Jurkat, Clone E6-1 (cell line): ENCODE measurements around the gene PDZD8.

ENCODE experiments used
- DNase-seq: peaks from one replicate; pipeline ENCODE4 v3.0.0-alpha.2; 2011; ENCODE audit warnings: low read depth, low spot score
- H3K4me3 ChIP-seq: 2 replicates; pipeline ENCODE4 v1.5.1; 2011; ENCODE audit warnings: mild to moderate bottlenecking, low read length, control low read depth, moderate library complexity

PDZD8 gene

GRCh38 chr10:117266400-117266799, 108.8 kb downstream of the PDZD8 start:
- DNase-seq = no peak
- H3K4me3 ChIP-seq = no peak overlapping the region

- H3K4me3 ChIP-seq = no peak overlapping the region
Observed at GRCh38 chr10:117264782-117265181, 110.5 kb downstream of the PDZD8 start.

DNA sequence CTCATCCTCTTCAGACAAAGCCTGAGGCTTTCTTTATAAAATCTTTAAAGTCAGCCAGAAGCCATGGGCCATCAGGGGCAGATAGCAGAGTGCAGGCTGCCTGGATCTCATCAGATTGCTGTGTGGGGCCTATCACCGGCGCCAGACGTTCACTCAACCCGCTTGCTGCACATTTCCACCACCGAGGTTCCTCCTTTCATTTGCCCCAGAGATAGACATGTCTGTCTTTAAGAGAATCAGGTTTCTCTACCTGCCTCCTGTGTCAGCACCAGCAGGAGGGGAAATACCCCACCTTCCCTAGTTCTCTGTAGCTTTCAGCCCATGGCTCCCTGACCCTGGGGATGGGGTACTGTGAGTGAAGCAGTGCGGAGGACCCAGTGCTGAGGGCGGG, 112.3 kb downstream of the PDZD8 start:
- no peak overlapping the region for H3K4me3 ChIP-seq
- DNase-seq = no peak

More at GRCh38 chr10:117264782-117265181, 110.5 kb downstream of the PDZD8 start:
- DNase-seq = no peak

DNA sequence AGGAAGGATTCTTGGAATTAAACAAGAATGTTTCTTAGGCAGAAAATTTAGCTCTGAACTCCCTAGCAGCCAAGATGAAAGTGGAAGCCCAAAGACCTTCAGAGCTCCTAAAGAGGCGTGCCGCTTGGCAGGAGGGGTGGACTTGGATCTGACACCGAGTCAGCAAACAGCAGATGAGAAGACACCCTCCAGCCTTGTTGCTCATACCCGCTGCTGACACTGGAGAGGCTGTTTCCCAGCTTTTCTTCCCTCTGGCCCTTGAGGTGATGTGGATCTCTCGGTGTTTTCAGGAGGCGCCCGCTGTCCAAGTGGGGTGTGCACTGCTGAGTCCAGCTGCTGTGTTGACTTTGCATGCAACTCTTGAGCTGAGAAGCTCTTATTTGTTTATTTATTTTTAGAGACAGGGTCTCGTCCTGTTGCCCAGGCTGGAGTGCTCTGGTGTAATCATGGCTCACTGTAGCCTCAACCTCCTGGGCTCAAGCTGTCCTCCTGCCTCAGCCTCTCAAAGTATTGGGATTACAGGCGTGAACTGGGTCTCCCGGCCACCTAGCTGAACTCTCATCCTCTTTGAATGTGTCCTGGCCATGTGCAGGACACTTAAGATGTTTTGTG, 112.8 kb downstream of the PDZD8 start:
- H3K4me3 ChIP-seq = no peak overlapping the region
- no peak for DNase-seq

GRCh38 chr10:117261501-117261900, 113.7 kb downstream of the PDZD8 start:
- no peak for DNase-seq
- H3K4me3 ChIP-seq = no peak overlapping the region

DNA sequence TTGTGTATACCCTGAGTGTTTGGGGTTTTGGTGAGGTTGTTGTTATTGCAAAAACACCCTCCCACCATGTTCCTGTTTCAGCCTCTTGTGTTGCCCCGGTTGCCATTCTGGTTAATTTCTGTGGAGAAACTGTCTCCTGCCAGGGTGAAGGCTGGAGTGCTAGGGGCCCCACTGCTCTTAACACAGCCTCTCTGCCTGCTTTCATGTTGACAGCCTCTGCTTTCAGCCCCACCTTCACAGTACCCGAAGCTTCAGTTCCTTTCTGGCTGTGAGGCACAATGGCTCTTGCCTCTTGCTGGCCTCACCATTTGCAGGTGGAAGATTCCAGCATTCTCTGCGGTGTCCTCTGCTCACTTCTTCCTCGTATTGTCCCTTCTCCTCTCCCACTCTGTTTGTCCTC, 115.2 kb downstream of the PDZD8 start:
- peak; percentile 62 for DNase-seq
- H3K4me3 ChIP-seq = no peak overlapping the region

DNA sequence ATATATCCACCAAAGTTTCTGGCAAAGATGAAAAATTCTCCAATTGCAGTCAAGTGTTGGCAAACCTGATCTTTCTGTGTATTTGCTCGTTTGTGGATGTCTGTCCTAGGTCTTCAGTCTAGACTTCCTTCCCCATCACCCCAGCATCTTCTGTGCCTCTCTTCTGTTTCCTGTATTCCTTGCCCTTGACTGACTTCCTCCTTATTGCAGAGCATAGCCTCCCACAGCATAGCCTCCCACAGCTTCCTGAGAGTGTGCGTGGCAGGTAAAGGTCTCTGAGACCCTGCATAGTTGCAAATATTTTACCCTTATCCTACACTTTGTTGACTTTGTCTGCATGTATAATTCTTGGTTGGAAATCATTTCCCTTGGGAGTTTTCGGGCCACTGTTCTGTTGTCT, 116.0 kb downstream of the PDZD8 start:
- no peak for DNase-seq
- no peak overlapping the region for H3K4me3 ChIP-seq

DNA sequence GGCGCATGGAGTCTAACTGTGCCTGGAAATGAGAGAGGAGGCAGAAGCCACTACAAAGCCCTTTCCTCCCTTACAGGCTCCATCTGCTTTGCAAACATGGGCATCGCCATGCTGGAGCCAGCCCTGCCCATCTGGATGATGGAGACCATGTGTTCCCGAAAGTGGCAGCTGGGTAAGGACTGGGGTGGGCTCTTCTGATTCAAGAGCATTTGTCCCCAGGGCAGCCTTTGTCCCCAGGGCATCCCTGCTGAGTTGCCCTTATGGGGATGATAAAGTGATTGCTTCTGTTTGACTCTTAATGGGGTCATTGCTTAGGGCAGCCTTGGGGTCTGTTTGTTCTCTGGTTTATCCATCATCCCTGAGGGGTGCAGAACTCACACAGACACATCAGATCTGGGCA, 117.5 kb downstream of the PDZD8 start:
- DNase-seq = no peak
- no peak overlapping the region for H3K4me3 ChIP-seq

GRCh38 chr10:117256910-117257309, 118.3 kb downstream of the PDZD8 start:
- no peak for DNase-seq
- no peak overlapping the region for H3K4me3 ChIP-seq

- no peak for DNase-seq
- no peak overlapping the region for H3K4me3 ChIP-seq
Observed at GRCh38 chr10:117255835-117256460, 119.3 kb downstream of the PDZD8 start.

- no peak for DNase-seq
- H3K4me3 ChIP-seq = no peak overlapping the region
Observed at GRCh38 chr10:117254774-117255735, 120.2 kb downstream of the PDZD8 start.

- DNase-seq = no peak
Observed at GRCh38 chr10:117254338-117254737, 120.9 kb downstream of the PDZD8 start.

DNA sequence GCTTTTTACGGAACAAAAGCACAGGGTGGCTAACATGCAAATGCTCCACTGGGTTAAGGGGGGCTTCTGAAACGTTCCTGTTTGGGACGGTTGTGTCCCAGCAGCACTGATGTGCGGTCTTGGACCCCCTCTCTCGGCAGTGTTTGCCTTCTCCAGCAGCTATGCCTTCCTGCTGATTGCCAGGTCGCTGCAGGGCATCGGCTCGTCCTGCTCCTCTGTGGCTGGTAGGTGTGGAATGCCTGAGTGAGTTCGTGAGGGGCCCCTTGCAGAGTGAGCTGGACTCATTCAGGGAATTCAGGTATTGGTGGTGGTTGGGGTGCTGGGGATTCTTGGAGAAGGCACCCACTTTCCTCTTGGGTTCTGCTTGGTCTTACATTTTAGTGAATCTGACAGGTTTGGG, 121.3 kb downstream of the PDZD8 start:
- no peak overlapping the region for H3K4me3 ChIP-seq
- DNase-seq = no peak

More at GRCh38 chr10:117254338-117254737, 120.9 kb downstream of the PDZD8 start:
- no peak overlapping the region for H3K4me3 ChIP-seq

GRCh38 chr10:117250411-117250810, 124.8 kb downstream of the PDZD8 start:
- peak; percentile 70 for DNase-seq
- H3K4me3 ChIP-seq = no peak overlapping the region

DNA sequence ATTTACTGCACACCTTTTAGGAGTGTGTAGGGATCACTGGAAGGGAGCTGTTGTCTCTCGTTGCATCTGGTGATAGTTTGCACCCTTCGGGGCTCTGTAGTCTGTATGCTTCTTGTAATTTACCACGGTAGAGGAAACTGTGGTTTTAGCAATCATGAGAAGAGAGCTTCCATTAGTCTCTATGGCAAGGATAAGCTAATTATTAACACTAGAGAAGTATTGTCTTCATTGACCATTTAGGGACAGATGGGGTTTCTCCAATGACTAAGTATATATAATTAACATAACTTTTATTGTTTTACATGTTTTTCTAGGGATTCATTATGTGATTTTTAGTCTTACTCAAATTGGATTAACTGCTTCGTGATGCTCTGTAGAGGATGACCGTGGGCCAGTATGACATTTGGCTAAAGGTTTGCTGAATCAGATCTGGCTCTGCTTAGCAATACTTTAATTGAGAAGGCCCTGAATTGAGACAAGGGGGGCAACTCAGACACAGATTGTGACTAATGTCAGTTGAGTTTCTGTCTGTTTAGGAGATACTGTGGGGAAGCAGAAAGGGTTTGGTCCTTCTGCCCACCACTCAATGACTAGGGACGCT, 125.6 kb downstream of the PDZD8 start:
- peak overlapping the region; percentile 27 for H3K4me3 ChIP-seq
- DNase-seq = peak; percentile 75

- peak; percentile 41 for DNase-seq
- peak overlapping the region; percentile 27 for H3K4me3 ChIP-seq
Observed at GRCh38 chr10:117248750-117249465, 126.3 kb downstream of the PDZD8 start.

GRCh38 chr10:117246997-117247671, 128.1 kb downstream of the PDZD8 start:
- peak; percentile 86 for DNase-seq
- H3K4me3 ChIP-seq = peak overlapping the region; percentile 27

DNA sequence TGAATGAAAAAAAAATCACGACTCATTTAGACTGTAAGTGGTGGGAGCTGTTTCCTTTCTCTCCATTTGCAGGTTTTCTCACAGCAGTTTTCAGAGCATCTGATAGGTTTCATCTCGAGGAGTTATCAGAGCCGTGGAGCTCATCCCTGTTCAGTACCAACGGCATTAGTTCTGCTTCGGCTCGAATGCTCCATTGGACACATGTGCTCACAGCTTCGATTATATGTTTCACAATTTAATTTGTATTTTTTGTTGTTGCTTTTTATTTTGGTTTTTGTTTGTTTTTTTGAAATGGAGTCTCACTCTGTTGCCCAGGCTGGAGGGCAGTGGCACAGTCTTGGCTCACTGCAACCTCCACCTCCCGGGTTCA, 132.8 kb downstream of the PDZD8 start:
- DNase-seq = no peak
- no peak overlapping the region for H3K4me3 ChIP-seq
